Activated CD8-positive, alpha-beta memory T cell treated with anti-CD3 and anti-CD28 coated beads for 36 hours (primary cell): ENCODE measurements around the gene DIP2C. TPM values are rescaled to one million over a fixed set of nuclear protein-coding genes. Genes with fewer than 3 reads are reported as not detected.
"Not testable (repeated sequence)": the region's sequence is repeated elsewhere in the genome, so short reads cannot be mapped to it uniquely, and the experiment has no call there.

ENCODE experiments used
- CTCF ChIA-PET: fragments of 350-600 bp; sonication (Branson Sonifier 250); formaldehyde crosslinking; loops from one replicate; lab custom pipeline; 2021; ENCODE audit warnings: antibody characterized with exemption; lab: Charles Lee
- POLR2A ChIA-PET: fragments of 350-600 bp; sonication (Branson Sonifier 250); formaldehyde crosslinking; loops from one replicate; lab custom pipeline; 2021; ENCODE audit warnings: antibody characterized with exemption; lab: Charles Lee
- total RNA-seq, 2 experiments: library from RNA; stranded (reverse); gene quantifications; one replicate each; pipeline ENCODE4 v1.2.3, GENCODE V29; 2021

Gene DIP2C
- total RNA-seq: under 1 TPM; 0.08 TPM

DNA sequence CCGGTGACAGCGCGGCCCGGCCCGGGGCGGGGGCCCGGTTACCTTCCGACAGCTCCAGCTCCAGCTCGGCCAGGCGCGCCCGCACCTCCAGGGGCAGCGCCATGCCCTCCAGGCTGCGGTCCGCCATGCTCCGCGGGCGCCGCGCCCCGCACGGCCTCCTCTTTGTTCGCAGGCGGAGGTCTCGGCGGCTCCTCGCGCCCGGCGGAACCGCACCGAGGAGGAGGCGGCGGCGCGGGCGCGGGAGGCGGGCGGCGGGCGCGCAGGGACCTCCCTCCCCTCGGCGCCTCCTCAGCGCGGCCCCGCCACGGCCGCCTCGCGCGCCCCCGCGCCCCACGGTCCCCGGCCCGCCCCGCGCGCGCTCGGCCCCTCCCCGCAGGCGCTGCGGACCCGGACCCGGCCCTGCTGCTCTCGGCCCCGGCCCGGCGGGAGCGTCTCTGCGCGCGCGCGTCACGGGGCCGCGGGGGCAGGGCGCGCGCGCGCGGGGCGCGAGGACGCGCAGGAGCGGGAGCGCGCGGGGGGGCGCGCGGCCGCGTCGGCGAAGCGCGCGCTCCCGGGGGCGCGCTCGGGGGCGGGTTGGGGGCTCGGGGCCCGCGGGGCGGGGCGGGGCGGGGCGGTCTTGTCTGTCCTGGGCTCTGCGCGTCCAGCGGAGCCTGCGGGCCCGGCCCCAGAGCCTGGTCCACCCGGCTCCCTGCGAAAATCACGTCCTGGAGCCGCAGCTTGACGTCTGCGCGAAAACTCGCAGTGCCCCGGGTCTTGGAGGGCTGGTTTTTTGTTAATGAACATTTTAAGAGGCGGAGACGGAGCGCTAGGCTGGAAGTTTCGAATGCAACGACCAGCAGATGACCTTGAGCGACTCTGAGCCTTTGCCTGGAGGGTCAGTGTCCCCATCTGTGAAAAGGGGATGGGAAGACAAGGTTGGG lies at the start of gene DIP2C:
DIP2C (minus strand) TSS at position 217 of the 920 bp plus-strand sequence; CDS start at position 127, 90 bp downstream.
- ChIA-PET POLR2A (no interaction called here), CTCF (no interaction called here)

- ChIA-PET POLR2A (no interaction called here), CTCF (no interaction called here)
Measured at GRCh38 chr10:734481-734880, 45.0 kb upstream of the DIP2C start.

GRCh38 chr10:733086-733485 lies 43.6 kb upstream of the DIP2C start:
- ChIA-PET POLR2A (no interaction called here), CTCF (no interaction called here)

DNA sequence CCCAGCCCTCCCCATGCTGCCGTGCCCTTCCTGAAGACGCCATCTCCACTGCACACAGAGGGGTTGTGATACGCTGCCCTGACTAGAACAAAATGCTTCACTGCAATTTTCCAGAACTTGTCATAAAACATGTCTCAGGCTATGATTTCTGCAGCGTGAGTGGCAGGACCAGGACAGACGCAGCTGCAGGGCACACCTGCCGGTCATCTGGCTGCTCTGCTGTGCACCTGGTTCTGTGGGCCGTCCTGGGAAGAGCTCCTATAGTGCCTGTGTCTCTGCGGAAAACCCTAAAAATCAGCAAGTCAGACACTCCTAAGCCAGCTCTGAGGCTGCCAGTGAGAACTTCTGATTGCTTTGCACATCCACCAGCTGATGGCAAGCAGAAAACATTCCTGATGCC lies 39.7 kb upstream of the DIP2C start:
- ChIA-PET POLR2A (no interaction called here), CTCF (no interaction called here)

- ChIA-PET CTCF (no interaction called here), POLR2A (no interaction called here)
Measured at GRCh38 chr10:728603-729002, 39.1 kb upstream of the DIP2C start.

GRCh38 chr10:727162-727790 lies 37.8 kb upstream of the DIP2C start:
- CTCF ChIA-PET: no interaction called here
- POLR2A ChIA-PET: no interaction called here

DNA sequence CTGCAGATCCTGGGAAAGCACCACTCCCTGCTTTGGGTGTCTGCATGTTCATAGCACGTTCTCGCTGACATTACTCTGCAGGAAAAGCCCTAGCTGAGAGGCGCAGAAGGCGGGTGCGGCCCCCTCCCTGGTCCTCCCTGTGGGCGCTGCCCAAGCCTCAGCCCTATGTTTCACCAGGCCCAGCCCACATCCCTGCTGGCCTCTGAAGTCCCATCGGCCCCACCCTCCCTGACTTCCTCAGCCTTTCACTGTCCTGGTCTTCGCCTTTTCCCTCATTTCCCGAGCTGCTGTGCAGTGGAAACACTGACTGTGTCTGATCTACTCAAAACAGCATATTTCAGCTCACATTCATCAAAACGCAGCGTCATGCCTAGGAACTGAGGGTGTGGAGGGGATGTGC lies 36.3 kb upstream of the DIP2C start:
- ChIA-PET POLR2A (no interaction called here), CTCF (no interaction called here)

GRCh38 chr10:725302-725701 lies 35.8 kb upstream of the DIP2C start:
- POLR2A ChIA-PET: no interaction called here
- CTCF ChIA-PET: no interaction called here

DNA sequence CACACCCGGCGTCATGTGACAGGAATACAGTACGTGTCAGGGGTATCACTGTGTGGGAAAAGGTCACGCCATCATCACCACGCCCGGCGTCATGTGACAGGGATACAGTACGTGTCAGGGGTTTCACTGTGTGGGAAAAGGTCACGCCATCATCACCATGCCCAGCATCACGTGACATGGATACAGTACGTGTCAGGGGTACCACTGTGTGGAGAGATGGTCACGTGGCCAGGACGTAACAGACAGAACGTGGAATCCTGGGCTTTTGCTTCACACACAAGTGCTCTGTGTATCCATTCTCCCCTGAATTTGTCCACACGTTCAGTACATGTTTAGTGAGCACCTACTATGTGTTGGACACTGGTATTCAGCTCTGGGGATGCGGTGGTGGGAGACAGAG lies 34.5 kb upstream of the DIP2C start:
- CTCF ChIA-PET: no interaction called here

DNA sequence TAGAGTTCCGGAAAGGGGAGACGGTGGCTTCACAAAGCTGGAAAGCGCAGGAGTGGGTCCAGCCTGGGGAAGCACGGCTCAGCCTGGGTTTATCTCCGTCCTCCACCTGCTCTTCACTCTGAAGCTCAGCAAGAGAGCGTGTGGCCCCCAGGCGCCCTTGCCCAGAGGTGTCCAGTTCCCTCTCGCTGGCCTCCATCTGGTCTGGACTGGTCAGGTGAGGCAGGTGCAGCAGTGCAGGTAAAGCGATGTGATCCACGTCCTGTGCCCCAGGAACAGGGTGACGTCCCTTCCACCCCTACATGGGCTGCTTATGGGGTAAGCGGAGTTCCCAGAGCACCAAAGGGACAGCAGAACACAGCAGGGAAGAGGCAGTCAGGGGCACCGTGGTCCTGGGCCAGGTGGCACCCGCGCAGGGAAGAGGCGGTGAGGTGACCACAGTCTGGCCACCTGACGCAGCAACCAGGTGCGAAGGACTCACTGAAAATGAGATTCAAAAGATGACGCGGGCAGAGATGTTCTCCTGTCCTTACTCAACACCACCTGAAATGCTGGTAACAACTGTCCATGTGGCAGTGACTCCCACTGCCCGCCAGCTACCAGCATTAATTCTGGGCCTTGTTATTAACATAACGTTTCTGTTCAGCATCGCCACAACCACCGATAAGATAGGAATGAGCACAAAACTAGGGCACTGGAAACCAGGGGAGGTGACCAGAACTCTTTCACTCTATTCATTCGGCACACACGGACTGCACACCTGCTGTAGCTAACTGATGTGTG lies 33.0 kb upstream of the DIP2C start:
- POLR2A ChIA-PET: no interaction called here
- CTCF ChIA-PET: no interaction called here

More for the DNA sequence above, 34.5 kb upstream of the DIP2C start:
- POLR2A ChIA-PET: no interaction called here

DNA sequence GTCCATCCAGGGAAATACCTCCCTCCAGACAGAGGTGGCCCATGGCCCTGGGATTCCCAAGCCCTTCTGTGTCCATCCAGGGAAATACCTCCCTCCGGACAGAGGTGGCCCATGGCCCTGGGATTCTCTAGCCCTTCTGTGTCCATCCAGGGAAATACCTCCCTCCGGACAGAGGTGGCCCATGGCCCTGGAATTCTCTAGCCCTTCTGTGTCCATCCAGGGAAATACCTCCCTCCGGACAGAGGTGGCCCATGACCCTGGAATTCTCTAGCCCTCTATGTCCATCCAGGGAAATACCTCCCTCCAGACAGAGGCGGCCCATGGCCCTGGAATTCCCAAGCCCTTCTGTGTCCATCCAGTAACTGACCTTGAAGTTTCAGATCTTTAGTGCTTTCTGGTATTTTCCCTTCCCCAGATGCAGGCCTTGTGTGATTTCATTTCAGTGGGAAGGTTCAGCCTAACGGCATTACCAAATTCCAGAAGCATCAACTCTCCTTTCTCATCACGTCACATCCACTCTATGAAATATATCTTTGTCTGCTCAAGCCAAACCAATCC lies 28.8 kb upstream of the DIP2C start:
- ChIA-PET POLR2A (no interaction called here), CTCF (no interaction called here)

GRCh38 chr10:717458-717857 lies 28.0 kb upstream of the DIP2C start:
- POLR2A ChIA-PET: no interaction called here

DNA sequence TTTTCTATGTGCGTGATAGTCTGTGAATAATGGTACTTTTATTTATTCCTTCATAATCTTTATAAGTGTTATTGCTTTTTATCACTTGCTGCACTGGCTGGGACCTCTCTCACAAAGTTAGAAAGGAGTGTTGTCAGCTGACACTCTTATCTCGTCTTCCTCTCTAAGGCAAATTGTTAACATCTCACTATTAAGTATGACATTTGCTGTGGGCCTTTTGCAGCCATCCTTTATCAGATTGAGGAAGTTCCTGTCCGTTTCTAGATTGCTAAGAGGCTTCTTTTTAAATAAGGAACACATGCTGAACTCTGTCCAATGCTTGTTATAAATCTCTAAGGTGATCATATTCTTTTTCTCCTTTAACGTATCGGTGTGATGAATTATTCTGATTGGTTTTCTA lies 27.4 kb upstream of the DIP2C start:
- ChIA-PET CTCF (no interaction called here), POLR2A (no interaction called here)

More at GRCh38 chr10:717458-717857, 28.0 kb upstream of the DIP2C start:
- CTCF ChIA-PET: no interaction called here

GRCh38 chr10:714214-714613 lies 24.7 kb upstream of the DIP2C start:
- POLR2A ChIA-PET: no interaction called here
- CTCF ChIA-PET: no interaction called here

DNA sequence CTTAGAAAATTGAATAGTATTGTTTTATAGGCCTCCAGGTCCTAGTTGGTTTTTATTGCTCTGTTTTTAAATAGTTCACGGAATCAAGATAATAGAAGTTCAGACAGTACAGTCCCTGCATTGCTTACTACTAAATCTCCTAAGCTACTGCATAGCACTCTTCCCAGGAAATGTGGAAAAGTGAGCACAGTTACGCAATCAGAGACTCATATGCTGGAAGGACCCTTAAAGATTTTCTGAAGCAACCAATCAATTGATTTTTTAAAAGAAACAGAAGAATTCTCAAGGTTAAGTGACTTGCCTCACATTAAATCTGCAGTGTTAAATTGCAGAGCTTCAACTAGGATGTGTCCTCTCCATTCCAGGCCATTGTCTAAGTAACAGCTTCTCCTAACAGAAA lies 23.1 kb upstream of the DIP2C start:
- CTCF ChIA-PET: no interaction called here
- POLR2A ChIA-PET: no interaction called here

- POLR2A ChIA-PET: no interaction called here
- CTCF ChIA-PET: no interaction called here
Measured at GRCh38 chr10:712089-712488, 22.6 kb upstream of the DIP2C start.

DNA sequence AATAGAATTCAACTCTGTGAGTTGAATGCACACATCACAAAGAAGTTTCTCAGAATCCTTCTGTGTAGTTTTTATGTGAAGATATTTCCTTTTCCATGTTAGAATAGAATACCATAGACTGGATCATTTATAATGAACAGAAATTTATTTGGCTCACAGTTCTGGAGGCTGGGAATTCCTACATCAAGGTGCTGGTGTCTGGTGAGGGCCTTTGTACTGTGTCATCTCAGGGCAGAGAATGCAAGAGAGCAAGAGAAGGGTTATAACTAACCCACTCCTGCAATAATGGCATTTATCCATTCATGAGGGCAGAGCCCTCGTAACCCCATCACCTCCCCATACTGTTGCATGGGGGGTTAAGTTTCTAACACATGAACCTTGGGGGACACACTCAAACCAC lies 18.4 kb upstream of the DIP2C start:
- ChIA-PET POLR2A (no interaction called here), CTCF (no interaction called here)

GRCh38 chr10:707456-707855 lies 18.0 kb upstream of the DIP2C start:
- ChIA-PET CTCF (no interaction called here), POLR2A (no interaction called here)

DNA sequence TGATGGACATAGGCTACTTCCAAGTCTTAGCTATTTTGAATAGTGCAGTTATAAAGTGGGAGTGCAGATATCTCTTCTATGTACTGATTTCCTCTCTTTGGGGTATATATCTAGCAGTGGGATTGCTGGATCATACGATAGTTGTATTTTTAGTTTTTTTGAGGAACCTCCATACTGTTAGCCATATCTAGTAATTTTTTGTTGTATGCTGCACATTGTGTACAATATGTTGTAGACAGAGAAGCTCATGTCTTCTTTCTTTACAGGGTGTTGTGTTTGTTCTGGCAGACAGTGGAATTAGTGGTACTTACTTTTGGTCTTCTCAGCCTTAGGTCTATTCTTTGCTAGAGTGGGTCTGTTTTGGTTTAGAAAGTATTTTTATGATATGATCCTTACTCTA lies 13.7 kb upstream of the DIP2C start:
- ChIA-PET POLR2A (no interaction called here), CTCF (no interaction called here)

- POLR2A ChIA-PET, CTCF ChIA-PET: not testable (repeated sequence)
Measured at GRCh38 chr10:700183-700582, 10.7 kb upstream of the DIP2C start.
